GM23248 (cell line): ENCODE measurements around the gene ITGA6. TPM values are rescaled to one million over a fixed set of nuclear protein-coding genes. Genes with fewer than 3 reads are reported as not detected.

Experiments
- DNase-seq: peaks from one replicate; pipeline ENCODE4 v3.0.0-alpha.2; 2015
- H2AFZ ChIP-seq: fragments of 200-600 bp; sonication (generic); 2 replicates; pipeline ENCODE4 v1.6.1; 2016; ENCODE audit warnings: antibody characterized with exemption
- H3F3A ChIP-seq: fragments of 200-600 bp; sonication (generic); 2 replicates; pipeline ENCODE4 v1.6.1; 2016; ENCODE audit warnings: mild to moderate bottlenecking, antibody characterized with exemption, mixed run types; ENCODE audit not compliant: insufficient read depth
- H3K27ac ChIP-seq: fragments of 200-600 bp; sonication (generic); 2 replicates; pipeline ENCODE4 v1.5.1; 2016; ENCODE audit warnings: mild to moderate bottlenecking
- H3K27me3 ChIP-seq: fragments of 200-600 bp; sonication (generic); replicated peaks from 2 replicates; pipeline ENCODE4 v1.6.1; 2016; ENCODE audit warnings: mild to moderate bottlenecking; ENCODE audit not compliant: insufficient read depth
- H3K36me3 ChIP-seq: fragments of 200-600 bp; sonication (generic); 2 replicates; pipeline ENCODE4 v1.6.1; 2016; ENCODE audit warnings: low read depth, mild to moderate bottlenecking
- H3K4me1 ChIP-seq: fragments of 200-600 bp; sonication (generic); 2 replicates; pipeline ENCODE4 v1.6.1; 2016; ENCODE audit warnings: mild to moderate bottlenecking; ENCODE audit not compliant: insufficient read depth
- H3K4me2 ChIP-seq: fragments of 200-600 bp; sonication (generic); one replicate; pipeline ENCODE4 v1.6.1; 2016; ENCODE audit warnings: mild to moderate bottlenecking; ENCODE audit not compliant: unreplicated experiment
- H3K4me3 ChIP-seq: fragments of 200-600 bp; sonication (generic); 2 replicates; pipeline ENCODE4 v1.5.1; 2016; ENCODE audit warnings: mild to moderate bottlenecking
- H3K79me2 ChIP-seq: fragments of 200-600 bp; sonication (generic); 2 replicates; pipeline ENCODE4 v1.6.1; 2016; ENCODE audit warnings: mild to moderate bottlenecking; ENCODE audit not compliant: insufficient read depth
- H3K9ac ChIP-seq: fragments of 200-600 bp; sonication (generic); 2 replicates; pipeline ENCODE4 v1.6.1; 2016; ENCODE audit warnings: mild to moderate bottlenecking
- H3K9me2 ChIP-seq: fragments of 200-600 bp; sonication (generic); 2 replicates; pipeline ENCODE4 v1.6.1; 2016; ENCODE audit warnings: mixed run types, mild to moderate bottlenecking, moderate library complexity; ENCODE audit not compliant: insufficient read depth
- H3K9me3 ChIP-seq: fragments of 200-600 bp; sonication (generic); one replicate; pipeline ENCODE4 v1.6.1; 2017; ENCODE audit warnings: low read depth
- H4K20me1 ChIP-seq: fragments of 200-600 bp; sonication (generic); 2 replicates; pipeline ENCODE4 v1.6.0; 2016; ENCODE audit not compliant: insufficient read depth
- EZH2 ChIP-seq: fragments of 200-600 bp; sonication (generic); IDR thresholded peaks from 2 replicates; pipeline ENCODE4 v1.6.1; 2018; ENCODE audit warnings: antibody characterized with exemption, mild to moderate bottlenecking; ENCODE audit not compliant: insufficient read depth, poor library complexity, severe bottlenecking
- EZH2phosphoT487 ChIP-seq: fragments of 200-600 bp; sonication (generic); IDR thresholded peaks from 2 replicates; pipeline ENCODE4 v1.6.1; 2018; ENCODE audit warnings: antibody characterized with exemption, moderate library complexity, mild to moderate bottlenecking, low read depth; ENCODE audit not compliant: insufficient read depth
- WGBS, 2 experiments: methylation state at CpG; one replicate each; pipeline ENCODE4 v1.1.6; 2015 to 2017; ENCODE audit warnings: low lambda C conversion rate in 2 of 2, low coverage in 1 of 2; ENCODE audit errors: missing lambda C conversion rate in 2 of 2; 5-methylcytosine and 5-hydroxymethylcytosine counted together
- in situ Hi-C: fragments of 300-500 bp; cut with MboI; formaldehyde crosslinking; loops from 2 replicates; pipeline ENCODE4 v1.15.0; 2020
- polyA plus RNA-seq: library from polyadenylated mRNA; unstranded; fragments of >200 nt; fragmentation: Nextera tagmentation; extraction: Ambion mirVana; gene quantifications from 2 replicates; pipeline ENCODE4 v1.2.1, GENCODE V29; 2016
- total RNA-seq: library from RNA; depleted of rRNA; stranded (reverse); fragments of >200 nt; shearing (Covaris generic); gene quantifications from 2 replicates; pipeline ENCODE4 v1.2.3, GENCODE V29; 2014

Gene ITGA6
- total and polyA plus RNA-seq, 2 experiments from 2014 or later: 20.3 to 45.4 TPM

DNA sequence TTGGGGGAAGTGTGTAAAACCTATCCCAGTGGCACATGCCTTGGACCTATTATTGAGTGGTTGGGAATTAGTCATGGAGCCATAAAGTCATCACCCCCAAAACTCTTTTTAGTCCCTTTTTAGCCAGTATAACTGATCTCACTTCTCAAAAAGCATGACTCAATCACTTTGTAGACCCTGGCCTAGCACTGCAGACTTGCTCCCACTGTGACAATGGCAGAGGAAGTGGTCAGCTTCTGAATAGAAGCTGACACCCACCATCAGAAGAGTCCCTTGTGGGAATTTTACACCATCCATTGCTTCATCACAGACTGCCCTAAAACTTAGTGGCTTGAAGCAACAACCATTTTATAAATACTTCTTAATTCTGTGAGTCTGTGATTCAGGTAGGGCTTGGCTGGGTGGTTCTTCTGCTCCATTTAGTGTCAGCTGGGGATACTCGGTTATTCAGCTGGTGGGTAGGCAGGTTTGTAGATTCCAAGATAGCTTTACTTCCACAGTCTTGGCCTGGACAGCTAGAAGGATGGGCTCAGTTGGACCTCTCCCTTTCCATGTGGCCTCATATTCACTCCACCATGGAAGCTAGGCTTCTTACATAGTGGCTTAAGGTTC, 10.8 kb upstream of the ITGA6 start:
- Histone ChIP-seq H3K27me3 (no peaks in the 10 kb centered on the region), H3K9me3 (no peaks in the 10 kb centered on the region), H4K20me1 (no peaks in the 10 kb centered on the region), H3K4me2 (no peak overlapping the region), H3K9ac (no peak overlapping the region), H3K4me3 (no peak overlapping the region), H3K36me3 (no peaks in the 10 kb centered on the region), H3K79me2 (no peaks in the 10 kb centered on the region), H3K9me2 (no peaks in the 10 kb centered on the region), H2AFZ (no peak overlapping the region), H3F3A (no peaks in the 10 kb centered on the region), H3K4me1 (no peaks in the 10 kb centered on the region), H3K27ac (no peak overlapping the region)
- 41 to 47% methylated on average over 1 of the region's 1 CpG for WGBS, 2 experiments
- DNase-seq: no peak
- in situ Hi-C loops: no loop called here
- no peak for TF ChIP-seq EZH2

DNA sequence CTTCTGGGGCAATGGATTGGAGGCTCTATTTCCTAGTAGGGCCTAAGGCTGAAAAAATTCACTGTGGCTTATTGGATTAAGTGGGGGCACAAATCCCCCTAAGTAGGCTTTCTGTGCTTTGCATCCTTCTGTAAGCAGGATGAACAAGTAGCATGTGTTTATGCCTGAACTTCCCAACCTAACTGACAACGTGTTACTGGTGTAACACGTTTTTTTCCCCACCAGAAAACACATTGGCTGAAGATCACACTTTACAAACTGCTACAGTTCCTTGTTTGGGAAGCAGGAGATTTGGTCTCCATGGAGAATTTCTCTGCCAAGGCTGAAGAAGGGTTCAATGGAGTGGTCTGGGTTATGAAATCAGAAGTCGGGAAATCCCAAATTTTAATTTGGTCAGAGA, 7.2 kb upstream of the ITGA6 start:
- H3F3A ChIP-seq: no peaks in the 10 kb centered on the region
- H3K9me3 ChIP-seq: no peaks in the 10 kb centered on the region
- H3K4me1 ChIP-seq: no peaks in the 10 kb centered on the region
- no peak overlapping the region for H3K4me3 ChIP-seq
- 13 to 18% methylated on average over 3 of the region's 3 CpGs for WGBS, 2 experiments
- no peak overlapping the region for H2AFZ ChIP-seq
- in situ Hi-C loops: no loop called here
- no peaks in the 10 kb centered on the region for H3K79me2 ChIP-seq
- H3K36me3 ChIP-seq: no peaks in the 10 kb centered on the region
- H3K4me2 ChIP-seq: no peak overlapping the region
- no peaks in the 10 kb centered on the region for H4K20me1 ChIP-seq
- H3K27me3 ChIP-seq: no peaks in the 10 kb centered on the region
- no peak overlapping the region for H3K27ac ChIP-seq
- no peak overlapping the region for H3K9ac ChIP-seq
- TF ChIP-seq EZH2phosphoT487 (no peak), EZH2 (no peak)
- no peak for DNase-seq
- H3K9me2 ChIP-seq: no peaks in the 10 kb centered on the region

DNA sequence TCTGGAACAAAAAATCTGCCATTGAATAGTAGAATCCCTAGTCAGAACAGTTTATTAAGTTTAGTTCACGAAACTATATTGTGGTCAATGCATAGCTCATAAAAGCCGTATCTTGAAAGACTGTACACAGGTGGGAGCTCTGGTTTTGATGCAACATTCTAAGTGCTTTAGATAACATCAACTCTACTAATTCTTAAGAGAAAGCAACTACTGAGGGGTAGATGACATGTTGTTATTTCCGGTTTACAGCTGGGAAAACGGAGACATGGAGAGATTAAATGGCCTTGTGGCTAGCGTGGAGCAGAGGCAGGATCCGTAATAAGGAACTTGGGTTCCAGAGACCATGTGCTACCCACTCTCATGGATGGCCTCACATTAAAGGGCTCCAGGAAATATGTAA, 4.2 kb upstream of the ITGA6 start:
- Histone ChIP-seq H3K79me2 (no peaks in the 10 kb centered on the region), H3K27ac (no peak overlapping the region), H3K4me1 (no peaks in the 10 kb centered on the region), H3K36me3 (no peaks in the 10 kb centered on the region), H4K20me1 (no peaks in the 10 kb centered on the region), H3K4me2 (no peak overlapping the region), H3K27me3 (no peaks in the 10 kb centered on the region), H3K9me3 (no peaks in the 10 kb centered on the region), H3F3A (no peaks in the 10 kb centered on the region), H3K9ac (no peak overlapping the region), H3K9me2 (no peaks in the 10 kb centered on the region), H3K4me3 (no peak overlapping the region), H2AFZ (no peak overlapping the region)
- DNase-seq: no peak
- TF ChIP-seq EZH2: no peak
- no peak for TF ChIP-seq EZH2phosphoT487
- in situ Hi-C loops: no loop called here
- 78 to 80% methylated on average over 6 of the region's 6 CpGs for WGBS, 2 experiments

DNA sequence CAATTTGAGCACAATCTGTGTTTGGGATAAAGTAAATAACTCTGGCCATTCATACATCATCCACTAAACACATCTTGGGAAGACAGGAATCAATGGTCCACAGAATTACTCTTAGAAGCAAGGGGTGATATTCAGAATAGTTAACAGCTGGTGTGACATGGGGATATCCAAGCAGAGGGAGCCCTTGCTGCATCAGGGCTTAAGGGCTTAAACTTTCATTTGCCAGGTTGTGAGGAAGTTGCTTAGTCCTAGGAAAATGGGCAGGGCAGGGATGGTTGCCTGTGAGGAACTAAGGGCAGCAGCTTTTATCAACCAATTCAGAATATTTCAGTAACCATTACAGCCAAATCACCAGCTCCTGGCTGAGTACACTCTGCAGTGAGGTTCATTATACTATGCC, 2.0 kb upstream of the ITGA6 start:
- 0 out of 2 replicates have a peak, but pooled peaks cover 3% of the 10 kb centered on the region for H3K79me2 ChIP-seq
- no peak overlapping the region for H3K27ac ChIP-seq
- no peak overlapping the region for H3K4me3 ChIP-seq
- H3K9me2 ChIP-seq: no peaks in the 10 kb centered on the region
- peaks cover 12% of the 10 kb centered on the region for H3F3A ChIP-seq
- no peak overlapping the region for H3K4me2 ChIP-seq
- no peaks in the 10 kb centered on the region for H3K27me3 ChIP-seq
- no peak overlapping the region for H3K9ac ChIP-seq
- in situ Hi-C loops: no loop called here
- TF ChIP-seq EZH2phosphoT487 (no peak), EZH2 (no peak)
- DNase-seq: no peak
- H3K36me3 ChIP-seq: no peaks in the 10 kb centered on the region
- no peaks in the 10 kb centered on the region for H4K20me1 ChIP-seq
- H2AFZ ChIP-seq: no peak overlapping the region
- 0 out of 2 replicates have a peak, but pooled peaks cover 11% of the 10 kb centered on the region for H3K4me1 ChIP-seq
- no peaks in the 10 kb centered on the region for H3K9me3 ChIP-seq
